Skeletal muscle satellite cell (primary cell): ENCODE measurements around the gene LIN7A.

Experiments used
- H3K27me3 ChIP-seq: 2 replicates; pipeline ENCODE4 v1.7.0; 2013; ENCODE audit warnings: low read length; ENCODE audit not compliant: control insufficient read depth, insufficient read depth
- H3K36me3 ChIP-seq: 2 replicates; pipeline ENCODE4 v1.7.0; 2013; ENCODE audit warnings: mild to moderate bottlenecking, control low read depth, low read length; ENCODE audit not compliant: insufficient read depth
- H3K4me1 ChIP-seq: 2 replicates; pipeline ENCODE4 v1.7.0; 2013; ENCODE audit warnings: low read length; ENCODE audit not compliant: control insufficient read depth, insufficient read depth
- H3K4me2 ChIP-seq: 2 replicates; pipeline ENCODE4 v1.7.0; 2013; ENCODE audit warnings: mild to moderate bottlenecking, low read length
- H3K4me3 ChIP-seq: 2 replicates; pipeline ENCODE4 v1.7.0; 2013; ENCODE audit warnings: low read length
- H3K9ac ChIP-seq: 2 replicates; pipeline ENCODE4 v1.7.0; 2013; ENCODE audit warnings: mild to moderate bottlenecking, low read depth, low read length, moderate library complexity
- H3K9me3 ChIP-seq: replicated peaks from 2 replicates; pipeline ENCODE4 v1.7.0; 2013; ENCODE audit warnings: mild to moderate bottlenecking, control low read depth, low read length

The LIN7A gene

DNA sequence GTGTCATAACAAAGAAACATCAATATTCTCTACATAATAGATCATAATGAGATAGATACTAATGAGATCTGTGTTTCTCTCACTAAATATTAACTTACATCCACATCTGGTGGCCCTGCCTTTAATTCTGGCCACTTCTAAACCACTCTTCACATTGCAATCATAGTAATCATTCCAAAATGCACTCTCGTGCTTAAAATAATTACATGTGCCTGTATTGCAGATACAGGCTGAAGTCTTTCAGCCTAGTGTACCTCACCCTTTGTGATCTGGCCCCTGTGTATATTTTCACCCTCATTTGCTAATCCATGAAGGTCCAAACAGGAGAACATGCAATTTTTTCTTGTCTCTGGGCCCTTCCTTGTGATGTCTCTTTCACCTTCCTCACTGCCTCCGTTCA lies 108.0 kb downstream of the LIN7A start:
- Histone ChIP-seq H3K4me2 (no peak overlapping the region), H3K36me3 (no peaks in the 10 kb centered on the region), H3K4me1 (no peaks in the 10 kb centered on the region), H3K9ac (no peak overlapping the region), H3K9me3 (no peaks in the 10 kb centered on the region), H3K4me3 (no peak overlapping the region), H3K27me3 (no peaks in the 10 kb centered on the region)

DNA sequence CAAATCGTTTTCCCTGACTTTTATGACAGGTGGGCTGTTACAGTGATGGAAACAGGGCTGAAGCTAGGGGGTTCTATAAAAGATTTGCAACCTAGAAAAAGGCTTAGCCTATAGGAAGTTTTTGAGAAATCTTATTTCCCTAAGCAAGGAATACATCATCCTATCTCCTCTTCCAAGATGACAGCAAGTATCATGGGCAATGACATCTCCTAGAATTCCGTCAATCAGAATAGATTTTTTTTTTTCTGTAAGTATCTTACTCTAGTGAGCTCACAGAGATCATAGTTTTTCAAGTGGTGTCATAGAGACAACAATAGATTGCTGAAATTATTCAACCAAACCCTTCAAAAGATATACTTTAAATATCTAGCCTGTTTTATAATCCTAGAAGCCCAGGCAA lies 112.2 kb downstream of the LIN7A start:
- Histone ChIP-seq H3K4me1 (no peaks in the 10 kb centered on the region), H3K4me3 (no peak overlapping the region), H3K36me3 (no peaks in the 10 kb centered on the region), H3K4me2 (no peak overlapping the region), H3K9me3 (no peaks in the 10 kb centered on the region), H3K27me3 (no peaks in the 10 kb centered on the region), H3K9ac (no peak overlapping the region)

GRCh38 chr12:80823393-80823792 lies 114.3 kb downstream of the LIN7A start:
- Histone ChIP-seq H3K4me1 (no peaks in the 10 kb centered on the region), H3K9ac (no peak overlapping the region), H3K27me3 (no peaks in the 10 kb centered on the region), H3K4me2 (no peak overlapping the region), H3K36me3 (no peaks in the 10 kb centered on the region), H3K4me3 (no peak overlapping the region), H3K9me3 (no peaks in the 10 kb centered on the region)

- Histone ChIP-seq H3K9ac (no peak overlapping the region), H3K27me3 (no peaks in the 10 kb centered on the region), H3K36me3 (no peaks in the 10 kb centered on the region), H3K4me1 (no peaks in the 10 kb centered on the region), H3K9me3 (no peaks in the 10 kb centered on the region), H3K4me2 (no peak overlapping the region), H3K4me3 (no peak overlapping the region)
Measured at GRCh38 chr12:80821513-80822000, 116.2 kb downstream of the LIN7A start.

- H3K4me3 ChIP-seq = no peak overlapping the region
- H3K4me2 ChIP-seq = no peak overlapping the region
- H3K4me1 ChIP-seq = no peaks in the 10 kb centered on the region
Measured at GRCh38 chr12:80818878-80819277, 118.9 kb downstream of the LIN7A start.

DNA sequence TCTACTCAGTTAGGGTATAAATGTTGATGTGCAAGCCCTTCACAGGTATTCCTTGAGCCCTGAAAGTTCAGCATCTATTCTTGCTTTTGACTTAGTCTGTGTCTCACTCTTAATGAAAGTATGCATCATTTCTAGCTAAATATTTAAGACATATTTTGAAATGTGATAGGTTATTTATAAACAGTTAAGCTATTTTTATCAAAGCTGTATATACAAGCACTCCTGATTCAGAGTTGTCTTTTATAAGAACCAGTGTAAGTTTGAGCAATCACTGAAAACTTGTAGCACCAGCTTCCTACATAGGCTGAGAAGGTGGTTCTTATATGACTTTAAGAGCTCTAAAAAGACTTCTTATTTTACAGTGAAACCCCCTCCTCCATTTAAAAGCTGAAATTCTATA lies 122.4 kb downstream of the LIN7A start:
- Histone ChIP-seq H3K36me3 (no peaks in the 10 kb centered on the region), H3K9ac (no peak overlapping the region), H3K4me3 (no peak overlapping the region), H3K9me3 (no peaks in the 10 kb centered on the region), H3K4me2 (no peak overlapping the region), H3K4me1 (no peaks in the 10 kb centered on the region), H3K27me3 (no peaks in the 10 kb centered on the region)

More at GRCh38 chr12:80818878-80819277, 118.9 kb downstream of the LIN7A start:
- Histone ChIP-seq H3K9me3 (no peaks in the 10 kb centered on the region), H3K9ac (no peak overlapping the region), H3K36me3 (no peaks in the 10 kb centered on the region), H3K27me3 (no peaks in the 10 kb centered on the region)

- Histone ChIP-seq H3K36me3 (no peaks in the 10 kb centered on the region), H3K9me3 (no peaks in the 10 kb centered on the region), H3K4me1 (no peaks in the 10 kb centered on the region), H3K9ac (no peak overlapping the region), H3K27me3 (no peaks in the 10 kb centered on the region), H3K4me3 (no peak overlapping the region), H3K4me2 (no peak overlapping the region)
Measured at GRCh38 chr12:80814453-80814852, 123.3 kb downstream of the LIN7A start.

GRCh38 chr12:80813820-80814219 lies 123.9 kb downstream of the LIN7A start:
- Histone ChIP-seq H3K4me1 (no peaks in the 10 kb centered on the region), H3K9ac (no peak overlapping the region), H3K4me2 (no peak overlapping the region), H3K9me3 (no peaks in the 10 kb centered on the region), H3K27me3 (no peaks in the 10 kb centered on the region), H3K36me3 (no peaks in the 10 kb centered on the region), H3K4me3 (no peak overlapping the region)

- Histone ChIP-seq H3K4me1 (no peaks in the 10 kb centered on the region), H3K27me3 (no peaks in the 10 kb centered on the region), H3K9me3 (no peaks in the 10 kb centered on the region), H3K36me3 (no peaks in the 10 kb centered on the region), H3K9ac (no peak overlapping the region), H3K4me3 (no peak overlapping the region), H3K4me2 (no peak overlapping the region)
Measured at GRCh38 chr12:80811957-80812708, 125.6 kb downstream of the LIN7A start.

DNA sequence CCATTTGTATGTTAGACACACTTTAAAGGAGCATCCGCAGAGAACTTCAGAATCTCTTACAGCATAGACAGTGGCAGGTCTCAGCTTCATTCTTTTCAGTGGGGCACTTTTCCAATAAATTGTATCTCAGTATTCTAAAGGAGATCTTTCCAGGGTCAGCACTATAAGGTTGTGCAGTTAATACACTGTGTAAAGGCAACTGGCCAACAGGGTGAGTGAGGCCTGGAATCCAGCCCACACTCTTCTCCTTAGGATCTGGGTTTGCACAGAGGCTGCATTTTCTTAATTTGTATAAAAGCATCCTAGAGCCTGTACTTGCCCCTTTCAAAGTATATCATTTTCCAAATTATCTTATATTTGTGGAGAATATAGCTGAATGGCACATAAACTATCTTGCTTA lies 126.9 kb downstream of the LIN7A start:
- no peaks in the 10 kb centered on the region for H3K4me1 ChIP-seq
- H3K9ac ChIP-seq = no peak overlapping the region
- no peaks in the 10 kb centered on the region for H3K27me3 ChIP-seq
- no peak overlapping the region for H3K4me3 ChIP-seq
- H3K9me3 ChIP-seq = no peaks in the 10 kb centered on the region
- no peak overlapping the region for H3K4me2 ChIP-seq
- no peaks in the 10 kb centered on the region for H3K36me3 ChIP-seq

GRCh38 chr12:80807640-80808288 lies 130.0 kb downstream of the LIN7A start:
- no peaks in the 10 kb centered on the region for H3K27me3 ChIP-seq
- no peak overlapping the region for H3K4me2 ChIP-seq
- H3K4me3 ChIP-seq = no peak overlapping the region
- no peaks in the 10 kb centered on the region for H3K4me1 ChIP-seq
- H3K36me3 ChIP-seq = no peaks in the 10 kb centered on the region
- H3K9me3 ChIP-seq = no peaks in the 10 kb centered on the region
- H3K9ac ChIP-seq = no peak overlapping the region

DNA sequence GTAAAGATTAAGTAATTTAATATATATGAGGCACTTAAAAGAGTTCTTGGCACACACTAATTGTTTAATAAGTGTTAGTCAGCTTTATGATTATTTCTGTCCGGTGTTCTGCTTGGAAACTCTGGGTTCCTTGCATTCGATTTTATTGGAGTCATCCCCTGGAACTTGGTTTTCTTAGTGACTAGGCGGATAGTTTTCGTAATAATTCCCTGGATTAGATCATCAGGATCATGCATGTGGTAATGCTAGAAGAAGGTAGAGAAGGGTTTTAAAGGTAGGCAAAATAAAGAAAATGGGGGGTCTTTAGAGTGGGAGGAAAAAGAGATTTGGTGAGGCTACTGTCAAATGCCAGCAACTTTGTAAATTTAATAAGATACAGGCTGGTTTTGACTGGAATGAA lies 132.6 kb downstream of the LIN7A start:
- no peak overlapping the region for H3K4me3 ChIP-seq
- H3K9me3 ChIP-seq = no peaks in the 10 kb centered on the region
- H3K36me3 ChIP-seq = no peaks in the 10 kb centered on the region

More for the DNA sequence above, 132.6 kb downstream of the LIN7A start:
- H3K4me1 ChIP-seq = no peaks in the 10 kb centered on the region
- no peaks in the 10 kb centered on the region for H3K27me3 ChIP-seq
- no peak overlapping the region for H3K4me2 ChIP-seq
- H3K9ac ChIP-seq = no peak overlapping the region
